ENCODE measurements around the gene PDCD11.

DNA sequence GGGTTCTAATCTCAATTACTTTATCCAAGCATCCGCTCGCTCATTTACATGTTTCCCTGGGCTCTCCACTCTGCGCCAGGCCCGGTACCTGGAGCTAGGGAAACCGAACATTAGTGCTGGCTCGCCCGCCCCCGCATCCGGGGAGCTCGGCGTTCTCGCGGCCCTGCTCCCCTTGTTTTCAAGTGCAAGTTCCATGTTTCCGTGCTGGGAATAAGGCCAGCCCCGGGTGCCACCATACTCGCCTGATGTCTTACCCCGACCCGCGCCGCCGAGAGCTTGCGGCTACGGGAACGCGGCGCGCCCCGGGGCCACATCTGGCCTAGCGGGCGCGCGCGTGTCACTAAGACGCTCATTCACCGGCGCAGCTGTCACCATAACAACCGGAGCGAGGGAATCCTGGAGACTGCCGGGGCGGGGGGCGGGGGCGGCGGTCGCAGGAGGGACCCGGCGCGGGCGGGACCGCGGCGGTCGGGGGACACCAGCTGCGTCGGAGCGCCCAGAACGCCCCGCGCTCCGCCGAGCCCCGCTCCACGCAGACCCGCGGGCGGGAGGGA, 97.0 kb downstream of the PDCD11 start, which contains the start of gene NEURL1:
- TF ChIP-seq, protein P1, sequence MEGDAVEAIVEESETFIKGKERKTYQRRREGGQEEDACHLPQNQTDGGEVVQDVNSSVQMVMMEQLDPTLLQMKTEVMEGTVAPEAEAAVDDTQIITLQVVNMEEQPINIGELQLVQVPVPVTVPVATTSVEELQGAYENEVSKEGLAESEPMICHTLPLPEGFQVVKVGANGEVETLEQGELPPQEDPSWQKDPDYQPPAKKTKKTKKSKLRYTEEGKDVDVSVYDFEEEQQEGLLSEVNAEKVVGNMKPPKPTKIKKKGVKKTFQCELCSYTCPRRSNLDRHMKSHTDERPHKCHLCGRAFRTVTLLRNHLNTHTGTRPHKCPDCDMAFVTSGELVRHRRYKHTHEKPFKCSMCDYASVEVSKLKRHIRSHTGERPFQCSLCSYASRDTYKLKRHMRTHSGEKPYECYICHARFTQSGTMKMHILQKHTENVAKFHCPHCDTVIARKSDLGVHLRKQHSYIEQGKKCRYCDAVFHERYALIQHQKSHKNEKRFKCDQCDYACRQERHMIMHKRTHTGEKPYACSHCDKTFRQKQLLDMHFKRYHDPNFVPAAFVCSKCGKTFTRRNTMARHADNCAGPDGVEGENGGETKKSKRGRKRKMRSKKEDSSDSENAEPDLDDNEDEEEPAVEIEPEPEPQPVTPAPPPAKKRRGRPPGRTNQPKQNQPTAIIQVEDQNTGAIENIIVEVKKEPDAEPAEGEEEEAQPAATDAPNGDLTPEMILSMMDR (IDR thresholded peaks at IDR 0.05) = no peak
- TF ChIP-seq POLR2A (IDR thresholded peaks at IDR 0.05) = no peak

All from prostate gland (tissue), 2 donors.